ENCODE measurements around the gene GBF1.
"Not testable (repeated sequence)": the region's sequence is repeated elsewhere in the genome, so short reads cannot be mapped to it uniquely, and the experiment has no call there.

The GBF1 gene

GRCh38 chr10:102245082-102245931 lies at the start of gene GBF1:
TSS of gene GBF1 (plus strand) at chr10:102245532. CDS start at chr10:102258939, 13,407 bp downstream.
- DNase-seq, result peak; percentile 97 to 98

- no peak for DNase-seq
Observed at GRCh38 chr10:102196893-102197292, 48.4 kb upstream of the GBF1 start.

- DNase-seq, result no peak
Observed at GRCh38 chr10:102198027-102198426, 47.3 kb upstream of the GBF1 start.

GRCh38 chr10:102200751-102201640 lies 44.3 kb upstream of the GBF1 start:
- no peak for DNase-seq

GRCh38 chr10:102202386-102202785 lies 42.9 kb upstream of the GBF1 start:
- no peak for DNase-seq

- no peak for DNase-seq
Observed at GRCh38 chr10:102208311-102209035, 36.9 kb upstream of the GBF1 start.

GRCh38 chr10:102211615-102212299 lies 33.6 kb upstream of the GBF1 start:
- DNase-seq, result no peak

- not testable (repeated sequence) for DNase-seq
Observed at GRCh38 chr10:102213599-102213998, 31.7 kb upstream of the GBF1 start.

- no peak for DNase-seq
Observed at GRCh38 chr10:102219370-102219769, 26.0 kb upstream of the GBF1 start.

GRCh38 chr10:102220612-102221011 lies 24.7 kb upstream of the GBF1 start:
- DNase-seq, result no peak

- DNase-seq, result no peak
Observed at GRCh38 chr10:102222797-102223196, 22.5 kb upstream of the GBF1 start.

- DNase-seq, result peak; percentile 21 to 69
Observed at GRCh38 chr10:102225646-102226541, 19.4 kb upstream of the GBF1 start, which contains the start of gene ELOVL3. TSS of gene ELOVL3 (plus strand) at chr10:102226299. CDS start at chr10:102226549, 250 bp downstream.

- no peak for DNase-seq
Observed at GRCh38 chr10:102226542-102226870, 18.8 kb upstream of the GBF1 start.

GRCh38 chr10:102227050-102227449 lies 18.3 kb upstream of the GBF1 start:
- no peak for DNase-seq

GRCh38 chr10:102229810-102230263 lies 15.5 kb upstream of the GBF1 start:
- DNase-seq, result peak; percentile 4 to 41

GRCh38 chr10:102230264-102230860 lies 15.0 kb upstream of the GBF1 start:
- no peak for DNase-seq

- no peak for DNase-seq
Observed at GRCh38 chr10:102230861-102231356, 14.4 kb upstream of the GBF1 start.

- no peak for DNase-seq
Observed at GRCh38 chr10:102231357-102232318, 13.7 kb upstream of the GBF1 start.

GRCh38 chr10:102233997-102234396 lies 11.3 kb upstream of the GBF1 start:
- no peak for DNase-seq

Measured in cerebellar nuclear complex (tissue), 1 donor.